Activated T-helper 1 cell treated with anti-CD3 and anti-CD28 coated beads, Interleukin-12 subunit alpha, Interleukin-12 subunit beta, Interleukin-2, Interleukin-4 antibody, amounts not matched to agents 30 ng/mL and 10 ng/mL and 1 ng/mL, durations not matched to agents 14 hours and 24 hours and 36 hours (primary cell): ENCODE measurements around the gene ADAMTS12. TPM values are rescaled to one million over a fixed set of nuclear protein-coding genes. Genes with fewer than 3 reads are reported as not detected.

Source experiments
- DNase-seq: peaks from one replicate; pipeline ENCODE4 v3.0.0; 2021; ENCODE audit warnings: low spot score
- H3K27ac Mint-ChIP-seq: one replicate; pipeline ENCODE4 v1.8.0; 2021; ENCODE audit warnings: mild to moderate bottlenecking, mixed read lengths
- H3K27me3 Mint-ChIP-seq: one replicate; pipeline ENCODE4 v1.8.0; 2022; ENCODE audit warnings: mild to moderate bottlenecking, moderate library complexity, mixed read lengths; ENCODE audit not compliant: insufficient read depth
- H3K36me3 Mint-ChIP-seq: one replicate; pipeline ENCODE4 v1.8.0; 2021; ENCODE audit warnings: low read depth, mixed read lengths
- H3K4me1 Mint-ChIP-seq: one replicate; pipeline ENCODE4 v1.8.0; 2021; ENCODE audit warnings: low read depth, mixed read lengths
- H3K4me3 Mint-ChIP-seq: one replicate; pipeline ENCODE4 v1.8.0; 2021; ENCODE audit warnings: mild to moderate bottlenecking, moderate library complexity, mixed read lengths
- H3K9me3 Mint-ChIP-seq: one replicate; pipeline ENCODE4 v1.8.0; 2021; ENCODE audit warnings: mixed read lengths
- intact Hi-C: fragments of 100-400 bp; cut with micrococcal nuclease; formaldehyde crosslinking; loops from one replicate; pipeline ENCODE4 v1.15.1; 2024
- total RNA-seq: library from RNA; stranded (reverse); gene quantifications from 2 replicates; pipeline ENCODE4 v1.2.3, GENCODE V29; 2022

ADAMTS12 gene
- total RNA-seq, 1 donor from 2014 or later, result not detected

- DNase-seq, result no peak
- no peaks in the 10 kb centered on the region for H3K36me3 Mint-ChIP-seq
- H3K4me1 Mint-ChIP-seq, result no peaks in the 10 kb centered on the region
- peaks cover 4% of the 10 kb centered on the region for H3K27me3 Mint-ChIP-seq
- no peak overlapping the region for H3K27ac Mint-ChIP-seq
- intact Hi-C loops, result no loop called here
- H3K9me3 Mint-ChIP-seq, result no peaks in the 10 kb centered on the region
- H3K4me3 Mint-ChIP-seq, result no peak overlapping the region
These were observed 165.2 kb downstream of the ADAMTS12 start for GRCh38 chr5:33726422-33727165.

GRCh38 chr5:33725806-33726205 is 166.0 kb downstream of the ADAMTS12 start:
- Mint-ChIP-seq H3K27me3 (peaks cover 4% of the 10 kb centered on the region), H3K4me3 (no peak overlapping the region), H3K36me3 (no peaks in the 10 kb centered on the region), H3K27ac (no peak overlapping the region), H3K9me3 (no peaks in the 10 kb centered on the region), H3K4me1 (no peaks in the 10 kb centered on the region)
- DNase-seq, result no peak
- intact Hi-C loops, result no loop called here

DNA sequence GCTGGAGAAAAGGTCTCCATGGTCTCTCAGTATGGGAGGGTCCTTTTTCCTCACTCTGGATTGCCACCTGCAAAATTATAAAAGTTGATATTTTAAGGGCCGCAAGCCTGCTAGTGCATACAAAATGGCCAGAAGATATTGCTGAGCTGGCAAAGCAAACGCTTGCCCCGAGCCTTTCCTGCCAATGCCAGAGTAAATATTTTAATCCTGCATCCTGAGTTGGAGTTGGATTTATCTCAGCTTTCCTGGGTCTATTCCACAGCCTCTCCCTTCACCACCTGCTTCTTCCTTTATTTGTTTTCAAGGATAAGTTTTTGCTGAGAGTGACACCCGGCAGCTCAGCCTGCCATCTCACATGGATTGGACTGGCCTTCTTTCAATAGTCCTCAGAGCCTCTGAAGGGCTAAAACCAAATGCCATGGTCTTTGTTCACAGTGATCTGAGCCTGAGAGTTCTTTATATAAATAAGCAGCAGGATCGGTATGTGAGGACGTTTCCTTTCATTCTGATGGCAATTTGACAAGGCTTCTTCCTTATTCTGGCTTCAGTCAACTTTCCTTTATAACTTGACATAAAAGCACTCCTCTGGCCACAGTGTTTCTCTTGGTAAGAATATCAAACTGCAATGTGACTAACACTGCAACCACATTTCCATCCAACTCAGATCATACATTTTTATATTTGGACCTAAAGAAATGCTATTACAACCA is 170.1 kb downstream of the ADAMTS12 start:
- Mint-ChIP-seq H3K4me1 (no peaks in the 10 kb centered on the region), H3K9me3 (no peaks in the 10 kb centered on the region), H3K27ac (no peak overlapping the region), H3K27me3 (peaks cover 4% of the 10 kb centered on the region), H3K36me3 (no peaks in the 10 kb centered on the region), H3K4me3 (no peak overlapping the region)
- intact Hi-C loops, result no loop called here
- no peak for DNase-seq

DNA sequence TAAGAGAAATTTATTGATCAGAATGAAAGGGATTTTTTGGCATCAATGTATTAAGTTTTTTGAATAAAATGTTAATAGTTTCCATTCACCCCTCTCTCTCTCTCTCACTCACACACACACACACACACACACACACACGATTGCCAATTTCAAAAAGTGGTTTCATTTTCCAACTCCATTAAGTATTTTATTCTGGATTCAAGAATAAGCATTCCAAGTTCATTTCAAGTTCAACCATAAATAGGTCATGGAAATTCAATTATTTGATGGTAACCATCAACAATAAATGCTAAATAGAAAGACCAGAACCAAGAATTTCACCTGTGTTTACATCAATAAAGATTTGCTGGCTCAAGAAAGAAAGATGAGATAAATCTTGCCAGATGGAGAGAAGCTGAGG is 171.6 kb downstream of the ADAMTS12 start:
- DNase-seq, result no peak
- Mint-ChIP-seq H3K36me3 (no peaks in the 10 kb centered on the region), H3K4me3 (no peak overlapping the region), H3K27me3 (peaks cover 4% of the 10 kb centered on the region), H3K27ac (no peak overlapping the region), H3K9me3 (no peaks in the 10 kb centered on the region), H3K4me1 (no peaks in the 10 kb centered on the region)
- intact Hi-C loops, result no loop called here

DNA sequence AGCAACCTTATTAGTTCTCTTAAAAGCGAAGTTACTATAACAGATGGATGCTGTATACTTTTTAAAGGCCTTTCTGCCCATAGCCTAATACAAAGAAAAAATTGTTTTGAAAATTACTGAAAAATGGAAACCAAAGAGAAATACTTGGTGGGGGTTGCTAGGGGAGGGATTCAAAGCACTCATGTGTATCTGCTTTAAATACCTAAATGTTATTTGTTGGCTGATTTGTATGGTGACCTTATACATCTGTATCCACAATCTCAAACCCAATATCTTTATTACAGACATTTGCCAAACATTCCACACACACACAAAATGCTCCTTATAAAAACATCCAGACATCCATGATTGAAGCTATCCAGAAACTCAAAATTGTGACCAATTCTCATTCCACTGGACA is 172.0 kb downstream of the ADAMTS12 start:
- Mint-ChIP-seq H3K9me3 (no peaks in the 10 kb centered on the region), H3K4me1 (no peaks in the 10 kb centered on the region), H3K27me3 (peaks cover 4% of the 10 kb centered on the region), H3K27ac (no peak overlapping the region), H3K36me3 (no peaks in the 10 kb centered on the region), H3K4me3 (no peak overlapping the region)
- no peak for DNase-seq
- intact Hi-C loops, result no loop called here

GRCh38 chr5:33715661-33716060 is 176.1 kb downstream of the ADAMTS12 start:
- no peaks in the 10 kb centered on the region for H3K36me3 Mint-ChIP-seq
- no peak overlapping the region for H3K27ac Mint-ChIP-seq
- peaks cover 2% of the 10 kb centered on the region for H3K27me3 Mint-ChIP-seq
- H3K4me3 Mint-ChIP-seq, result no peak overlapping the region
- H3K4me1 Mint-ChIP-seq, result no peaks in the 10 kb centered on the region
- intact Hi-C loops, result no loop called here
- H3K9me3 Mint-ChIP-seq, result no peaks in the 10 kb centered on the region
- no peak for DNase-seq

DNA sequence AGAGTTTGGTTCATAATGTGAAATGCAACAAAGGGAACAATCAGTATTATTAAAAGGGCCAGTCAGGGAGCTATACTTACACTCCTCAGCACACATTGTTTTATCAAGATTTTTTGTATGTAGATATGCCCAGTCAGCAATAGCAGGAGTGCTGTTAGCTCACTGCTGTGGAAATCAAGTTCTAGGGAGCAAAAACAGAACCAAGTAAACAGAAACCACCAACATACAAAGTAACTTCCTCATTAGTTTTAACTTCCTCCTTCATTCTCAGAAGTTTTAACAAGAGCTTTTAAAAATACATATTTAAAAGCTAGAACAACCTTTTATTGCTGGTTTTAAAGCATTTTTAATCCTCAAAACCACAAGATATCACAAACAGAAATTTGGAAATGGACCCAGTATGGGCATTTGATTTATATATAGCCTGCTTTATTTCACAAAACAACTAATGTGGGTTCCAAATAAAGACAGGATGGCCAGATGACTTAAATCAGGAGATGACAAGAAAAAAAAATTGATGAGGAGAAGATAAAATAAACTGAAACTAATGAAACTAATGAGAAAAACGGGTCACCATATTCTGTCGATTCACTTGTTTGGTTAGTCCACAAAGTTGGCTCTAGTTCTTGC is 178.5 kb downstream of the ADAMTS12 start:
- Mint-ChIP-seq H3K27ac (no peak overlapping the region), H3K4me3 (no peak overlapping the region), H3K27me3 (peaks cover 2% of the 10 kb centered on the region), H3K4me1 (no peaks in the 10 kb centered on the region), H3K9me3 (no peaks in the 10 kb centered on the region), H3K36me3 (no peaks in the 10 kb centered on the region)
- DNase-seq, result no peak
- intact Hi-C loops, result no loop called here

DNA sequence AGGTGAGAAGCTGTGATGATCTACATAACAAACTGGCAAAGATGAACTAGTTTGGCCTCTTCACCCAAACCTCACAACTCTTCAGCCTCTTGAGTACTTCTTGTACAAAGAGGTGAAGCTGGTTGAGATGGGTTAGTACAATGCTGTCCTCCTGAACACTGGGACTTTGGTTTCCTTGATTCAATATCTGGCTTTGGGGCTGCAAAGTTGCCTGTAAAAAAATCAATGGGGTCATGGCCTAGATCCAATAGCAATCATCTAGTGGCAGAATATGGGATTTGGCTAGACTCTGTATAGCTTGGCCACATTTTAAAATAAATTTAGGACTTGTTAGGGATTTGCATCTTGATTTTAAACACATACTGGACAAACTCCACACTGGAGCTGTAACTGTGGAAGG is 179.1 kb downstream of the ADAMTS12 start:
- Mint-ChIP-seq H3K4me1 (no peaks in the 10 kb centered on the region), H3K4me3 (no peak overlapping the region), H3K27ac (no peak overlapping the region), H3K27me3 (peaks cover 2% of the 10 kb centered on the region), H3K36me3 (no peaks in the 10 kb centered on the region), H3K9me3 (no peaks in the 10 kb centered on the region)
- no peak for DNase-seq
- intact Hi-C loops, result no loop called here

DNA sequence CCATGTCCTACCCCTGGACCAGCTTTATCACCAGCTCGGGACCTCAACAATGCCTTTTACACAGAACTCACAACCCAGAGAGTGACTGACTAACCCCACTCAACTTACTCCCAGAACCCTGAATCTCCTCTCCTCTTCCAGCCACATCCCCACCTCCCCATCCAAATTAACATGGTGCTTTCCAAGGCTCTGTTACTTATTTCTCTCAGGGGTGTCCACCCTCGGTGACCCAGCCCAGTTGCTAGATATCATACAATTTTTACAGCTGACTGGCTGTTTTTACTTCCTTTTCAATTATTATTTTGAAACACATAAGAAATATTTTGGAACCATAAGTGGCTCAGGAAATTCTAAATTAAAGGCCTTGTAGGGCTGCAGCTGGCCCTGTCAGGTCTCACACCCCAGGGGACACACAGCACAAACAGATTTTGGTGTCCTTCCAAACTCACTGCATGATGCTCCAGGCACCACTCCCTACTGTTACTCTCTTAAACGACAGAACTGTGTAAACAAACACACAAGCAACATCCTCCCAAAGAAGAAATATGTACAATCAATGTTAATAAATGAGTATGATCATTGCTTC is 180.6 kb downstream of the ADAMTS12 start:
- Mint-ChIP-seq H3K9me3 (peaks cover 6% of the 10 kb centered on the region), H3K27ac (no peak overlapping the region), H3K27me3 (peaks cover 2% of the 10 kb centered on the region), H3K4me3 (no peak overlapping the region), H3K4me1 (no peaks in the 10 kb centered on the region), H3K36me3 (no peaks in the 10 kb centered on the region)
- no peak for DNase-seq
- intact Hi-C loops, result no loop called here

DNA sequence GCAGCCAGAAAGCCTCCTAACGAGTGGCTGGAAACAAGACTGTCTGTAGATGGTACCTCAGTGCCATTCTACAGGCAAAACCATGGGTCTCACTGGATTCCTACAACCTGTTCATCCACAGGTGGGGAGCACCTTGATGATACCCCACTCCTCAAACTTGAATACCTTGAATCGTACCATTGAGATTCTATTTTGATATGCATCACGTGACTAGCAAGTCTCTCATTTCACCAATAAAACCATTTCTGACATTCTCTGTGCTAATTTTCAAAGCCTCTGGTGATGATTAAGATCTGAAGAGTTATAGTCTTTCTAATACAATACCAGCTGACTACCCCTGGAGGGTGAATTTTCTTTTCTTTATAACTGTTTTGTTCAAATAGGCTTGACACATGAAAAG is 188.9 kb downstream of the ADAMTS12 start:
- H3K4me3 Mint-ChIP-seq, result no peak overlapping the region
- no peaks in the 10 kb centered on the region for H3K36me3 Mint-ChIP-seq
- no peak overlapping the region for H3K27ac Mint-ChIP-seq
- no peak for DNase-seq
- intact Hi-C loops, result no loop called here
- peaks cover 6% of the 10 kb centered on the region for H3K9me3 Mint-ChIP-seq
- H3K27me3 Mint-ChIP-seq, result no peaks in the 10 kb centered on the region
- H3K4me1 Mint-ChIP-seq, result no peaks in the 10 kb centered on the region

GRCh38 chr5:33701951-33702350 is 189.8 kb downstream of the ADAMTS12 start:
- DNase-seq, result no peak
- no peak overlapping the region for H3K4me3 Mint-ChIP-seq

GRCh38 chr5:33701251-33701650 is 190.5 kb downstream of the ADAMTS12 start:
- DNase-seq, result no peak
- H3K27me3 Mint-ChIP-seq, result no peaks in the 10 kb centered on the region
- H3K36me3 Mint-ChIP-seq, result no peaks in the 10 kb centered on the region
- no peak overlapping the region for H3K27ac Mint-ChIP-seq
- intact Hi-C loops, result no loop called here
- no peak overlapping the region for H3K4me3 Mint-ChIP-seq
- H3K4me1 Mint-ChIP-seq, result no peaks in the 10 kb centered on the region
- no peaks in the 10 kb centered on the region for H3K9me3 Mint-ChIP-seq

More at GRCh38 chr5:33701951-33702350, 189.8 kb downstream of the ADAMTS12 start:
- H3K9me3 Mint-ChIP-seq, result peaks cover 2% of the 10 kb centered on the region
- intact Hi-C loops, result no loop called here
- no peak overlapping the region for H3K27ac Mint-ChIP-seq
- no peaks in the 10 kb centered on the region for H3K27me3 Mint-ChIP-seq
- H3K36me3 Mint-ChIP-seq, result no peaks in the 10 kb centered on the region
- no peaks in the 10 kb centered on the region for H3K4me1 Mint-ChIP-seq

- Mint-ChIP-seq H3K9me3 (peaks cover 10% of the 10 kb centered on the region), H3K36me3 (no peaks in the 10 kb centered on the region), H3K4me3 (no peak overlapping the region), H3K27ac (no peak overlapping the region), H3K4me1 (no peaks in the 10 kb centered on the region), H3K27me3 (no peaks in the 10 kb centered on the region)
- intact Hi-C loops, result no loop called here
- DNase-seq, result no peak
These were observed 195.4 kb downstream of the ADAMTS12 start for GRCh38 chr5:33696411-33696810.
